Rectal smooth muscle tissue (tissue), 1 donor: ENCODE measurements around the gene SLC9C2.
A peak's percentile ranks its signal among the peaks of the same experiment; 100 is the strongest.
"Not testable (repeated sequence)": the region's sequence is repeated elsewhere in the genome, so short reads cannot be mapped to it uniquely, and the experiment has no call there.

Experiments used
- H3K27ac ChIP-seq: one replicate; pipeline ENCODE4 v1.7.0; 2013; ENCODE audit warnings: low read depth, low read length, inconsistent platforms
- H3K27me3 ChIP-seq: one replicate; pipeline ENCODE4 v1.7.0; 2013; ENCODE audit warnings: low read length; ENCODE audit not compliant: control insufficient read depth, insufficient read depth
- H3K36me3 ChIP-seq: one replicate; pipeline ENCODE4 v1.7.0; 2013; ENCODE audit warnings: low read length; ENCODE audit not compliant: control insufficient read depth, insufficient read depth
- H3K4me1 ChIP-seq: one replicate; pipeline ENCODE4 v1.7.0; 2013; ENCODE audit warnings: low read length; ENCODE audit not compliant: control insufficient read depth, insufficient read depth
- H3K4me3 ChIP-seq: one replicate; pipeline ENCODE4 v1.7.0; 2013; ENCODE audit warnings: low read length
- H3K9ac ChIP-seq: one replicate; pipeline ENCODE4 v1.7.0; 2013; ENCODE audit warnings: low read length

The SLC9C2 gene

GRCh38 chr1:173485401-173485800, 117.5 kb downstream of the SLC9C2 start:
- Histone ChIP-seq H3K36me3 (peaks cover 35% of the 10 kb centered on the region), H3K9ac (no peak overlapping the region), H3K4me3 (no peak overlapping the region), H3K27me3 (no peaks in the 10 kb centered on the region), H3K27ac (no peak overlapping the region), H3K4me1 (no peaks in the 10 kb centered on the region)

GRCh38 chr1:173484276-173484675, 118.6 kb downstream of the SLC9C2 start:
- H3K4me3 ChIP-seq, result no peak overlapping the region
- no peak overlapping the region for H3K9ac ChIP-seq
- H3K27me3 ChIP-seq, result no peaks in the 10 kb centered on the region
- H3K4me1 ChIP-seq, result no peaks in the 10 kb centered on the region
- H3K27ac ChIP-seq, result no peak overlapping the region
- H3K36me3 ChIP-seq, result peaks cover 34% of the 10 kb centered on the region

GRCh38 chr1:173482683-173483082, 120.2 kb downstream of the SLC9C2 start:
- no peak overlapping the region for H3K27ac ChIP-seq
- peaks cover 9% of the 10 kb centered on the region for H3K4me1 ChIP-seq
- H3K9ac ChIP-seq, result no peak overlapping the region
- peaks cover 30% of the 10 kb centered on the region for H3K36me3 ChIP-seq
- H3K27me3 ChIP-seq, result no peaks in the 10 kb centered on the region
- no peak overlapping the region for H3K4me3 ChIP-seq

GRCh38 chr1:173481195-173481772, 121.6 kb downstream of the SLC9C2 start:
- Histone ChIP-seq H3K4me3 (no peak overlapping the region), H3K4me1 (peaks cover 9% of the 10 kb centered on the region), H3K36me3 (peaks cover 20% of the 10 kb centered on the region), H3K9ac (no peak overlapping the region), H3K27me3 (no peaks in the 10 kb centered on the region), H3K27ac (no peak overlapping the region)

- no peak overlapping the region for H3K9ac ChIP-seq
- H3K27ac ChIP-seq, result no peak overlapping the region
- H3K36me3 ChIP-seq, result peaks cover 10% of the 10 kb centered on the region
- no peak overlapping the region for H3K4me3 ChIP-seq
- peaks cover 12% of the 10 kb centered on the region for H3K4me1 ChIP-seq
- no peaks in the 10 kb centered on the region for H3K27me3 ChIP-seq
Measured at GRCh38 chr1:173479649-173480048, 123.2 kb downstream of the SLC9C2 start.

- H3K36me3 ChIP-seq, result peaks cover 10% of the 10 kb centered on the region
- H3K4me3 ChIP-seq, result peak overlapping the region; percentile 86
- peak overlapping the region; percentile 98 for H3K27ac ChIP-seq
- peaks cover 12% of the 10 kb centered on the region for H3K4me1 ChIP-seq
- H3K27me3 ChIP-seq, result no peaks in the 10 kb centered on the region
- H3K9ac ChIP-seq, result peak overlapping the region; percentile 84
Measured at GRCh38 chr1:173478094-173478674, 124.7 kb downstream of the SLC9C2 start.

GRCh38 chr1:173477286-173478093, 125.4 kb downstream of the SLC9C2 start, which contains the start of gene PRDX6:
TSS of gene PRDX6 (plus strand) at chr1:173477335. CDS start at chr1:173477398, 63 bp downstream.
- peak within 1 kb of the TSS; percentile 93 for H3K4me3 ChIP-seq
- H3K27ac ChIP-seq, result peak within 1 kb of the TSS; percentile 98
- peaks cover 12% of the 10 kb centered on the region for H3K4me1 ChIP-seq
- no peaks in the 10 kb centered on the region for H3K27me3 ChIP-seq
- peak within 1 kb of the TSS; percentile 84 for H3K9ac ChIP-seq
- peaks cover 10% of the 10 kb centered on the region for H3K36me3 ChIP-seq

GRCh38 chr1:173476665-173477285, 126.1 kb downstream of the SLC9C2 start:
- Histone ChIP-seq H3K36me3 (peaks cover 4% of the 10 kb centered on the region), H3K4me1 (peaks cover 12% of the 10 kb centered on the region), H3K27ac (peak overlapping the region; percentile 98), H3K9ac (peak overlapping the region; percentile 75), H3K4me3 (peak overlapping the region; percentile 93), H3K27me3 (no peaks in the 10 kb centered on the region)

GRCh38 chr1:173476197-173476664, 126.6 kb downstream of the SLC9C2 start:
- Histone ChIP-seq H3K4me3 (peak overlapping the region; percentile 93), H3K9ac (no peak overlapping the region), H3K27me3 (no peaks in the 10 kb centered on the region), H3K27ac (peak overlapping the region; percentile 89), H3K36me3 (no peaks in the 10 kb centered on the region), H3K4me1 (peaks cover 12% of the 10 kb centered on the region)

- Histone ChIP-seq H3K27me3 (no peaks in the 10 kb centered on the region), H3K9ac (no peak overlapping the region), H3K4me1 (peaks cover 12% of the 10 kb centered on the region), H3K36me3 (no peaks in the 10 kb centered on the region), H3K4me3 (peak overlapping the region; percentile 93), H3K27ac (peak overlapping the region; percentile 44)
Measured at GRCh38 chr1:173475564-173476196, 127.2 kb downstream of the SLC9C2 start.

- H3K27me3 ChIP-seq, H3K36me3 ChIP-seq, H3K4me3 ChIP-seq, H3K27ac ChIP-seq, H3K9ac ChIP-seq: not testable (repeated sequence)
- H3K4me1 ChIP-seq, result peaks cover 12% of the 10 kb centered on the region
Measured at GRCh38 chr1:173474780-173475421, 128.0 kb downstream of the SLC9C2 start.
